Vagina (tissue), 2 donors: ENCODE results near the gene RASA4.
"Not testable (repeated sequence)": the region's sequence is repeated elsewhere in the genome, so short reads cannot be mapped to it uniquely, and the experiment has no call there.

Source experiments
- CTCF ChIP-seq, 3 experiments: fragments of 450-650 bp in 2 of 3; fragments of 200-600 bp in 1 of 3; sonication (generic) in 1 of 3; IDR thresholded peaks; one replicate each; pipeline ENCODE4 v1.5.1; 2017 to 2019; ENCODE audit warnings: antibody characterized with exemption in 3 of 3, mild to moderate bottlenecking in 2 of 3, moderate library complexity in 2 of 3
- POLR2A ChIP-seq, 2 donors: fragments of 450-650 bp; IDR thresholded peaks; one replicate each; pipeline ENCODE4 v1.6.1; 2017; ENCODE audit warnings: antibody characterized with exemption in 2 of 2, mild to moderate bottlenecking in 2 of 2, moderate library complexity in 2 of 2
- POLR2AphosphoS5 ChIP-seq, 2 donors: sonication (generic); formaldehyde crosslinking; IDR thresholded peaks; one replicate each; pipeline ENCODE4 v1.9.0; 2017; ENCODE audit warnings: antibody characterized with exemption in 2 of 2, mild to moderate bottlenecking in 2 of 2, low read depth in 1 of 2; ENCODE audit not compliant: insufficient read depth in 1 of 2

- TF ChIP-seq CTCF (IDR thresholded peaks at IDR 0.05); POLR2AphosphoS5 (IDR thresholded peaks at IDR 0.05; ENCODE audit: insufficient read depth in 1 of 2, low read depth in 1 of 2); POLR2A (IDR thresholded peaks at IDR 0.05): not testable (repeated sequence)
Observed at GRCh38 chr7:102545288-102545687, 71.3 kb downstream of the RASA4 start.
